ENCODE measurements around the gene SLC38A8. TPM values are rescaled to one million over a fixed set of nuclear protein-coding genes. Genes with fewer than 3 reads are reported as not detected.

SLC38A8 gene
- polyA plus RNA-seq, 1 donor from 2014 or later = not detected

GRCh38 chr16:83974475-83974874 lies 68.1 kb downstream of the SLC38A8 start:
- H3K36me3 ChIP-seq (ENCODE audit: insufficient read depth, low read length) = no peaks in the 10 kb centered on the region
- H3K79me2 ChIP-seq (replicated peaks; ENCODE audit: insufficient read depth, low read length) = no peaks in the 10 kb centered on the region
- no peaks in the 10 kb centered on the region for H3K9me3 ChIP-seq (ENCODE audit: low read length)
- no peak overlapping the region for H3K4me2 ChIP-seq (ENCODE audit: low read length)
- no peaks in the 10 kb centered on the region for H4K20me1 ChIP-seq (ENCODE audit: insufficient read depth)
- no peak overlapping the region for H3K27ac ChIP-seq (ENCODE audit: low read length)
- no peaks in the 10 kb centered on the region for H3K9me2 ChIP-seq (ENCODE audit: insufficient read depth, low read length)
- no peaks in the 10 kb centered on the region for H3F3A ChIP-seq (ENCODE audit: insufficient read depth, low read length, poor library complexity, severe bottlenecking)
- H3K27me3 ChIP-seq (ENCODE audit: insufficient read depth, low read depth, low read length) = no peaks in the 10 kb centered on the region
- H3K4me3 ChIP-seq (ENCODE audit: low read length) = no peak overlapping the region
- no peak overlapping the region for H2AFZ ChIP-seq (ENCODE audit: low read depth, low read length)
- H3K9ac ChIP-seq (ENCODE audit: low read length) = peak overlapping the region; percentile 16
- no peak for TF ChIP-seq EZH2 (IDR thresholded peaks at IDR 0.05; ENCODE audit: borderline replicate concordance, insufficient read depth, low read length, poor library complexity, severe bottlenecking)
- no peak for TF ChIP-seq REST (IDR thresholded peaks at IDR 0.05; ENCODE audit: borderline replicate concordance)
- TF ChIP-seq RAD21 (conservative IDR thresholded peaks at IDR 0.05) = no peak
- no peak for TF ChIP-seq EP300 (conservative IDR thresholded peaks at IDR 0.05; ENCODE audit: poor library complexity, severe bottlenecking)
- TF ChIP-seq, protein P1, sequence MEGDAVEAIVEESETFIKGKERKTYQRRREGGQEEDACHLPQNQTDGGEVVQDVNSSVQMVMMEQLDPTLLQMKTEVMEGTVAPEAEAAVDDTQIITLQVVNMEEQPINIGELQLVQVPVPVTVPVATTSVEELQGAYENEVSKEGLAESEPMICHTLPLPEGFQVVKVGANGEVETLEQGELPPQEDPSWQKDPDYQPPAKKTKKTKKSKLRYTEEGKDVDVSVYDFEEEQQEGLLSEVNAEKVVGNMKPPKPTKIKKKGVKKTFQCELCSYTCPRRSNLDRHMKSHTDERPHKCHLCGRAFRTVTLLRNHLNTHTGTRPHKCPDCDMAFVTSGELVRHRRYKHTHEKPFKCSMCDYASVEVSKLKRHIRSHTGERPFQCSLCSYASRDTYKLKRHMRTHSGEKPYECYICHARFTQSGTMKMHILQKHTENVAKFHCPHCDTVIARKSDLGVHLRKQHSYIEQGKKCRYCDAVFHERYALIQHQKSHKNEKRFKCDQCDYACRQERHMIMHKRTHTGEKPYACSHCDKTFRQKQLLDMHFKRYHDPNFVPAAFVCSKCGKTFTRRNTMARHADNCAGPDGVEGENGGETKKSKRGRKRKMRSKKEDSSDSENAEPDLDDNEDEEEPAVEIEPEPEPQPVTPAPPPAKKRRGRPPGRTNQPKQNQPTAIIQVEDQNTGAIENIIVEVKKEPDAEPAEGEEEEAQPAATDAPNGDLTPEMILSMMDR (IDR thresholded peaks at IDR 0.05; ENCODE audit: poor library complexity, severe bottlenecking) = no peak
- TF ChIP-seq POLR2AphosphoS5 (IDR thresholded peaks at IDR 0.05) = no peak
- TF ChIP-seq SMC3 (conservative IDR thresholded peaks at IDR 0.05; ENCODE audit: poor library complexity) = no peak
- TF ChIP-seq MXI1 (conservative IDR thresholded peaks at IDR 0.05; ENCODE audit: poor library complexity, severe bottlenecking) = no peak
- TF ChIP-seq TAF1 (IDR thresholded peaks at IDR 0.05; ENCODE audit: low read depth) = no peak

GRCh38 chr16:83973581-83974385 lies 68.8 kb downstream of the SLC38A8 start:
- no peak overlapping the region for H3K9ac ChIP-seq (ENCODE audit: low read length)
- no peaks in the 10 kb centered on the region for H3K36me3 ChIP-seq (ENCODE audit: insufficient read depth, low read length)
- no peaks in the 10 kb centered on the region for H4K20me1 ChIP-seq (ENCODE audit: insufficient read depth)
- H2AFZ ChIP-seq (ENCODE audit: low read depth, low read length) = no peak overlapping the region
- peaks cover 6% of the 10 kb centered on the region for H3K27me3 ChIP-seq (ENCODE audit: insufficient read depth, low read depth, low read length)
- no peak overlapping the region for H3K27ac ChIP-seq (ENCODE audit: low read length)
- no peak overlapping the region for H3K4me2 ChIP-seq (ENCODE audit: low read length)
- H3K79me2 ChIP-seq (replicated peaks; ENCODE audit: insufficient read depth, low read length) = no peaks in the 10 kb centered on the region
- H3K9me3 ChIP-seq (ENCODE audit: low read length) = no peaks in the 10 kb centered on the region
- no peaks in the 10 kb centered on the region for H3F3A ChIP-seq (ENCODE audit: insufficient read depth, low read length, poor library complexity, severe bottlenecking)
- no peak for TF ChIP-seq EZH2 (IDR thresholded peaks at IDR 0.05; ENCODE audit: borderline replicate concordance, insufficient read depth, low read length, poor library complexity, severe bottlenecking)
- TF ChIP-seq TAF1 (IDR thresholded peaks at IDR 0.05; ENCODE audit: low read depth) = no peak
- TF ChIP-seq REST (IDR thresholded peaks at IDR 0.05; ENCODE audit: borderline replicate concordance) = no peak
- no peak for TF ChIP-seq RAD21 (conservative IDR thresholded peaks at IDR 0.05)
- no peak for TF ChIP-seq SMC3 (conservative IDR thresholded peaks at IDR 0.05; ENCODE audit: poor library complexity)
- no peak for TF ChIP-seq POLR2AphosphoS5 (IDR thresholded peaks at IDR 0.05)
- TF ChIP-seq, protein P1 (IDR thresholded peaks at IDR 0.05; ENCODE audit: poor library complexity, severe bottlenecking) = no peak
- no peak for TF ChIP-seq EP300 (conservative IDR thresholded peaks at IDR 0.05; ENCODE audit: poor library complexity, severe bottlenecking)
- TF ChIP-seq MXI1 (conservative IDR thresholded peaks at IDR 0.05; ENCODE audit: poor library complexity, severe bottlenecking) = no peak
- no peak overlapping the region for H3K4me3 ChIP-seq (ENCODE audit: low read length)
- no peaks in the 10 kb centered on the region for H3K9me2 ChIP-seq (ENCODE audit: insufficient read depth, low read length)
